Measurements from ENCODE around the gene HMCN1.

DNA sequence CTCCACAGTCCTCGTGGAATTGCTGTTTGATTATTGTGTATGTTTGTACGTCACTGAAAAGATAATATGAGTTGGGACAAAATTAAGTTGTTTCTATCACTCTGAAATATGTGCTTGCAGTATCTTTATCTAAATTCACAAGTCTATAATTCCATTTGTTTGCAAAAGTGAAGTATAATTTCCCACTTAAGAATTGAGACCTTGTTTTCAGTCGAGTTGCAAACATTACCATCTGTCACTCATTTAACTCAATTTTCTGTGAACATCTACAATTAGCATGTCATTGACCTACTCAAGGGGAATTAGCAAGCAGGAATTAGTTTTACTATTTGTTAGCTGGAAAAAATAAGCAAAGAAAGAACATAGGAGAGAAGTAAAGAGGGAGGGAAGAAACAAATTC is 445.0 kb downstream of the HMCN1 start:
- TF ChIP-seq, protein P1, sequence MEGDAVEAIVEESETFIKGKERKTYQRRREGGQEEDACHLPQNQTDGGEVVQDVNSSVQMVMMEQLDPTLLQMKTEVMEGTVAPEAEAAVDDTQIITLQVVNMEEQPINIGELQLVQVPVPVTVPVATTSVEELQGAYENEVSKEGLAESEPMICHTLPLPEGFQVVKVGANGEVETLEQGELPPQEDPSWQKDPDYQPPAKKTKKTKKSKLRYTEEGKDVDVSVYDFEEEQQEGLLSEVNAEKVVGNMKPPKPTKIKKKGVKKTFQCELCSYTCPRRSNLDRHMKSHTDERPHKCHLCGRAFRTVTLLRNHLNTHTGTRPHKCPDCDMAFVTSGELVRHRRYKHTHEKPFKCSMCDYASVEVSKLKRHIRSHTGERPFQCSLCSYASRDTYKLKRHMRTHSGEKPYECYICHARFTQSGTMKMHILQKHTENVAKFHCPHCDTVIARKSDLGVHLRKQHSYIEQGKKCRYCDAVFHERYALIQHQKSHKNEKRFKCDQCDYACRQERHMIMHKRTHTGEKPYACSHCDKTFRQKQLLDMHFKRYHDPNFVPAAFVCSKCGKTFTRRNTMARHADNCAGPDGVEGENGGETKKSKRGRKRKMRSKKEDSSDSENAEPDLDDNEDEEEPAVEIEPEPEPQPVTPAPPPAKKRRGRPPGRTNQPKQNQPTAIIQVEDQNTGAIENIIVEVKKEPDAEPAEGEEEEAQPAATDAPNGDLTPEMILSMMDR (IDR thresholded peaks at IDR 0.05) = no peak
- no peak for TF ChIP-seq ZFX (IDR thresholded peaks at IDR 0.05; ENCODE audit: borderline replicate concordance)

Measured in 22Rv1 (cell line).